Astrocyte (in vitro differentiated cells and primary cell): ENCODE data around the gene BASP1.

Source experiments
- EZH2 ChIP-seq: IDR thresholded peaks from 2 replicates; pipeline ENCODE4 v1.6.1; 2012; ENCODE audit warnings: mild to moderate bottlenecking, low read length, inconsistent platforms; ENCODE audit not compliant: insufficient read depth
- TF ChIP-seq, protein P1 (sequence below): IDR thresholded peaks from 2 replicates; pipeline ENCODE4 v1.5.1; 2011; ENCODE audit warnings: low read depth, mild to moderate bottlenecking, inconsistent platforms, low read length, moderate library complexity; ENCODE audit not compliant: insufficient read depth

DNA sequence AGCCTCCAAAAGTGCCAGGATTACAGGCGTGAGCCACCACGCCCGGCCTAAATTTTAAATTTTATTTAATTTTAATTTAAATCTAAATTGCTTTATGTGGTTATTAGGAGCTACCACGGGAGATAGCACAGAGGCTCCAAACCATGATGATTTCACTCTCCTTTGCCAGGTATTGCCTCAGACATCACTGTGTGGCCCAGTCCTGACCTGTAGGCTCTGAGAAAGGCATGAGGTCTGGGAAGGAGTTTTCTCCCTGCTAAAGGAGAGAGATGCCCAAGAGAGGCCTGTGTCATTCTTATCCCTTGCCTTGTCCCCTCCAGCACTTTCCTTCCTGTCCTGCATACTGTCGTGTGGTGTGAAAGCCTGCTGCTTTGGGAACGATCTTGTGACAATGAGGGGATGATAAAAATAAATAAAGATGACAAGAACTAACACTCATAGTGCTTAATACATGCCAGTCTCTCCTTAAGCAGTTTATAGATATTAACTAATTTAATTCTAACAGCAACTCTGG is 37.0 kb upstream of the BASP1 start:
- TF ChIP-seq, protein P1, sequence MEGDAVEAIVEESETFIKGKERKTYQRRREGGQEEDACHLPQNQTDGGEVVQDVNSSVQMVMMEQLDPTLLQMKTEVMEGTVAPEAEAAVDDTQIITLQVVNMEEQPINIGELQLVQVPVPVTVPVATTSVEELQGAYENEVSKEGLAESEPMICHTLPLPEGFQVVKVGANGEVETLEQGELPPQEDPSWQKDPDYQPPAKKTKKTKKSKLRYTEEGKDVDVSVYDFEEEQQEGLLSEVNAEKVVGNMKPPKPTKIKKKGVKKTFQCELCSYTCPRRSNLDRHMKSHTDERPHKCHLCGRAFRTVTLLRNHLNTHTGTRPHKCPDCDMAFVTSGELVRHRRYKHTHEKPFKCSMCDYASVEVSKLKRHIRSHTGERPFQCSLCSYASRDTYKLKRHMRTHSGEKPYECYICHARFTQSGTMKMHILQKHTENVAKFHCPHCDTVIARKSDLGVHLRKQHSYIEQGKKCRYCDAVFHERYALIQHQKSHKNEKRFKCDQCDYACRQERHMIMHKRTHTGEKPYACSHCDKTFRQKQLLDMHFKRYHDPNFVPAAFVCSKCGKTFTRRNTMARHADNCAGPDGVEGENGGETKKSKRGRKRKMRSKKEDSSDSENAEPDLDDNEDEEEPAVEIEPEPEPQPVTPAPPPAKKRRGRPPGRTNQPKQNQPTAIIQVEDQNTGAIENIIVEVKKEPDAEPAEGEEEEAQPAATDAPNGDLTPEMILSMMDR, result no peak
- TF ChIP-seq EZH2, result no peak
